CD4-positive, alpha-beta T cell (primary cell): Measurements from ENCODE around the gene TRIM10. TPM values are rescaled to one million over a fixed set of nuclear protein-coding genes. Genes with fewer than 3 reads are reported as not detected.

ENCODE experiments used
- ATAC-seq: fragments of 200-7000 bp; cut with Tn5 transposase; one replicate; pipeline ENCODE4 v1.10.0; 2022; ENCODE audit warnings: mild to moderate bottlenecking; ENCODE audit not compliant: poor library complexity
- CTCF ChIA-PET: fragments of 350-600 bp; sonication (Branson Sonifier 250); formaldehyde crosslinking; loops from one replicate; lab custom pipeline; 2021; ENCODE audit warnings: antibody characterized with exemption, inconsistent platforms; lab: Charles Lee
- POLR2A ChIA-PET: fragments of 350-600 bp; sonication (Branson Sonifier 250); formaldehyde crosslinking; loops from one replicate; lab custom pipeline; 2021; ENCODE audit warnings: antibody characterized with exemption, inconsistent platforms; lab: Charles Lee
- DNase-seq, 14 experiments: peaks; one replicate each; pipeline ENCODE4 v3.0.0-alpha.2; 2013 to 2020; ENCODE audit warnings: mixed read lengths in 2 of 14
- H3K27ac ChIP-seq, 2 donors: one replicate each; pipeline versions ENCODE4 v1.5.1 to v1.7.0; 2013; ENCODE audit warnings: low read length in 2 of 2, low read depth in 1 of 2, mild to moderate bottlenecking in 1 of 2
- H3K27me3 ChIP-seq, 2 experiments: 1 replicate in 1 of 2; 2 replicates in 1 of 2; pipeline versions ENCODE4 v1.6.1 to v1.7.0; 2013; ENCODE audit warnings: low read length in 2 of 2, control low read depth in 1 of 2, mild to moderate bottlenecking in 1 of 2, moderate library complexity in 1 of 2; ENCODE audit not compliant: insufficient read depth in 2 of 2, control insufficient read depth in 1 of 2
- H3K36me3 ChIP-seq: one replicate; pipeline ENCODE4 v1.6.1; 2013; ENCODE audit warnings: low read length, control low read depth; ENCODE audit not compliant: insufficient read depth
- H3K4me1 ChIP-seq: one replicate; pipeline ENCODE4 v1.6.1; 2013; ENCODE audit warnings: low read length, control low read depth; ENCODE audit not compliant: insufficient read depth
- H3K4me3 ChIP-seq: one replicate; pipeline ENCODE4 v1.5.1; 2013; ENCODE audit warnings: mild to moderate bottlenecking, low read length, moderate library complexity
- H3K9me3 ChIP-seq, 2 experiments: 1 replicate in 1 of 2; 2 replicates in 1 of 2; pipeline versions ENCODE4 v1.6.1 to v1.7.0; 2013; ENCODE audit warnings: low read length in 2 of 2, mild to moderate bottlenecking in 2 of 2, control low read depth in 1 of 2, moderate library complexity in 1 of 2; ENCODE audit not compliant: control insufficient read depth in 1 of 2, insufficient read depth in 1 of 2
- H3K27ac Mint-ChIP-seq: one replicate; pipeline ENCODE4 v1.8.0; 2020; ENCODE audit warnings: mixed read lengths
- H3K27me3 Mint-ChIP-seq: one replicate; pipeline ENCODE4 v1.8.0; 2021; ENCODE audit warnings: mixed read lengths
- H3K36me3 Mint-ChIP-seq: one replicate; pipeline ENCODE4 v1.8.0; 2021; ENCODE audit warnings: low read depth, mixed read lengths
- H3K4me1 Mint-ChIP-seq: one replicate; pipeline ENCODE4 v1.8.0; 2021; ENCODE audit warnings: low read depth, mixed read lengths
- H3K4me3 Mint-ChIP-seq: one replicate; pipeline ENCODE4 v1.8.0; 2020; ENCODE audit warnings: mild to moderate bottlenecking, mixed read lengths
- H3K9me3 Mint-ChIP-seq: one replicate; pipeline ENCODE4 v1.8.0; 2020; ENCODE audit warnings: mixed read lengths
- intact Hi-C, 2 experiments: fragments of 100-400 bp; cut with DNase I in 1 of 2; cut with micrococcal nuclease in 1 of 2; formaldehyde crosslinking; loops; one replicate each; pipeline versions ENCODE4 v1.15.1 to v1.9.0; 2023 to 2025; cut with DNase I, micrococcal nuclease
- total RNA-seq, 174 experiments: library from RNA in 2 of 174; stranded (reverse) in 2 of 174; gene quantifications; one replicate each; pipeline ENCODE4 v1.2.3 and lab custom pipeline; 2021 to 2026
- TF ChIP-seq, protein P1 (sequence below): fragments of 200-600 bp; IDR thresholded peaks from one replicate; pipeline ENCODE4 v1.8.0; 2022; ENCODE audit warnings: antibody characterized with exemption, mild to moderate bottlenecking

TRIM10 gene
- total RNA-seq, 2 experiments from 2014 or later: not detected

DNA sequence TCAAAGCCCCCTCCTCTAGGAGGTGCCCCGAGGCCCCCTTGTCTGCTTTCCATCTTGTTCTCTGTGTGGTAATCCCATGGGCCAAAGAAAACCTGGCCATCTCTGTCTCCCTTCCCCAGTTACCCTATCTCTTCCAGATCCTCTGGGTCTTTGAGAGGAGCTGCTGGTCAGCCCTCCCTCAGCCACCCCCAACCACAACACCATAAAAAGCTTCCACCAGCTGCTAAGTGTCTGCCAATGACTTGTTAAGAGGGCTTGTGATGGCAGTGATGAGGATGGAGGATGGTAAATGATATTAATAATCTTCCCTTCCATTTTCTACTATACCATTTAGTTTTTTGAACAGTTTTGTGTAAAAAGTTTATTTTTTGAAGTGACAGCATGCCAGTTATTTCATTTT, 34.9 kb upstream of the TRIM10 start:
- no peaks in the 10 kb centered on the region for H3K9me3 ChIP-seq
- H3K27ac ChIP-seq: no peak overlapping the region
- POLR2A ChIA-PET: interaction anchor here (2.0 kb wide), 1 partner anchor 17 kb away, joined by 10 read pairs; the partner anchor contains the start of gene TRIM26
- no peaks in the 10 kb centered on the region for H3K27me3 Mint-ChIP-seq
- TF ChIP-seq, protein P1, sequence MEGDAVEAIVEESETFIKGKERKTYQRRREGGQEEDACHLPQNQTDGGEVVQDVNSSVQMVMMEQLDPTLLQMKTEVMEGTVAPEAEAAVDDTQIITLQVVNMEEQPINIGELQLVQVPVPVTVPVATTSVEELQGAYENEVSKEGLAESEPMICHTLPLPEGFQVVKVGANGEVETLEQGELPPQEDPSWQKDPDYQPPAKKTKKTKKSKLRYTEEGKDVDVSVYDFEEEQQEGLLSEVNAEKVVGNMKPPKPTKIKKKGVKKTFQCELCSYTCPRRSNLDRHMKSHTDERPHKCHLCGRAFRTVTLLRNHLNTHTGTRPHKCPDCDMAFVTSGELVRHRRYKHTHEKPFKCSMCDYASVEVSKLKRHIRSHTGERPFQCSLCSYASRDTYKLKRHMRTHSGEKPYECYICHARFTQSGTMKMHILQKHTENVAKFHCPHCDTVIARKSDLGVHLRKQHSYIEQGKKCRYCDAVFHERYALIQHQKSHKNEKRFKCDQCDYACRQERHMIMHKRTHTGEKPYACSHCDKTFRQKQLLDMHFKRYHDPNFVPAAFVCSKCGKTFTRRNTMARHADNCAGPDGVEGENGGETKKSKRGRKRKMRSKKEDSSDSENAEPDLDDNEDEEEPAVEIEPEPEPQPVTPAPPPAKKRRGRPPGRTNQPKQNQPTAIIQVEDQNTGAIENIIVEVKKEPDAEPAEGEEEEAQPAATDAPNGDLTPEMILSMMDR: no peak
- CTCF ChIA-PET: no interaction called here
- H3K4me3 Mint-ChIP-seq: no peak overlapping the region
- H3K4me3 ChIP-seq: no peak overlapping the region
- no peak for DNase-seq
- H3K36me3 Mint-ChIP-seq: peaks cover 94% of the 10 kb centered on the region
- no peak for ATAC-seq
- H3K4me1 ChIP-seq: peaks cover 2% of the 10 kb centered on the region
- intact Hi-C loops: no loop called here
- peaks cover 10% of the 10 kb centered on the region for H3K4me1 Mint-ChIP-seq
- no peak overlapping the region for H3K27ac Mint-ChIP-seq
- no peaks in the 10 kb centered on the region for H3K9me3 Mint-ChIP-seq
- H3K27me3 ChIP-seq: no peaks in the 10 kb centered on the region
- peaks cover 77% of the 10 kb centered on the region for H3K36me3 ChIP-seq

DNA sequence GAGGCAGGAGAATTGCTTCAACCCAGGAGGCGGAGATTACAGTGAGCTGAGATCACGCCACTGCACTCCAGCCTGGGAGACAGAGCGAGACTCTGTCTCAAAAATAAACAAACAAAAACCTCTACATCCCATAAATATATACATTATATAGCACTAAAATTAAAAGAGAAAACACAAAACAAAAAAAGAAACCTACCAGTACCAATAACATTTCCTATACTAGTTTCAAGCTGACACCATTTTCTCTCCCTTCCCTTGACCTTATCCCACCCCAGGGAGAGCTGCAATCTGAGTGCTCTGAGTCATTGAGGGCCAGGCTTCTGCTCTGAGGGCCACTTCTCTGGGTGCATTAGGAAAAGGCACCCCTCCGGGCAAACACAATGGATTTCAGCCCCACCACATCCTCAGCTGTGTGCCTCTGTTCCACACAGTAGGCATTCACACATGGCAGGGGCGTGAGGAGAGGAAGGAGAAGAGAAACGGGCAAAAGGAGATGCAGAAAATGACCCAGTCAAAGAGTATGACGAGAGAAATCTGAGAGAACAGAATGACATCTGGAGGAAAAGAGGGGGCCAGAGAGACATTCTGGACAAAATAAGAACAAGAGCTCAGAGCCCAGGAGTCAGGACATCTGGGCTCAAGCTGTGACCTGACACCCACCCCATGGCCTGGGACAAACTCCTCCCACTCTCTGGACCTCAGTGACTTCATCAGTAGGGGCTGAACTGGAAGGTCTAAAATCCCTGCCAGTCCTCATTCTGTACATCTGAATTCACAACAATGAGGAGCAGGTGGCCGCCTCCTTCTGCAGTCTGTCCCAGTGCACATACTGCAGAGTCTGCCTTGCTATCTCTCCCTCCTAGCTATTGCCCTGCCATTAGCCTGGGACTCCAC, 34.0 kb upstream of the TRIM10 start:
- Mint-ChIP-seq H3K27ac (no peak overlapping the region), H3K4me3 (no peak overlapping the region), H3K9me3 (no peaks in the 10 kb centered on the region), H3K36me3 (peaks cover 94% of the 10 kb centered on the region), H3K27me3 (no peaks in the 10 kb centered on the region), H3K4me1 (peaks cover 3% of the 10 kb centered on the region)
- Histone ChIP-seq H3K4me1 (no peaks in the 10 kb centered on the region), H3K36me3 (peaks cover 77% of the 10 kb centered on the region), H3K9me3 (no peaks in the 10 kb centered on the region), H3K27me3 (no peaks in the 10 kb centered on the region), H3K4me3 (no peak overlapping the region), H3K27ac (peak overlapping the region in 1 of 2 donors; percentile 7)
- no peak for ATAC-seq
- ChIA-PET CTCF (no interaction called here), POLR2A (interaction anchor here (1.2 kb wide), 1 partner anchor 18 kb away, joined by 4 read pairs; the partner anchor contains the start of gene TRIM26)
- TF ChIP-seq, protein P1: no peak
- no peak for DNase-seq
- intact Hi-C loops: no loop called here

DNA sequence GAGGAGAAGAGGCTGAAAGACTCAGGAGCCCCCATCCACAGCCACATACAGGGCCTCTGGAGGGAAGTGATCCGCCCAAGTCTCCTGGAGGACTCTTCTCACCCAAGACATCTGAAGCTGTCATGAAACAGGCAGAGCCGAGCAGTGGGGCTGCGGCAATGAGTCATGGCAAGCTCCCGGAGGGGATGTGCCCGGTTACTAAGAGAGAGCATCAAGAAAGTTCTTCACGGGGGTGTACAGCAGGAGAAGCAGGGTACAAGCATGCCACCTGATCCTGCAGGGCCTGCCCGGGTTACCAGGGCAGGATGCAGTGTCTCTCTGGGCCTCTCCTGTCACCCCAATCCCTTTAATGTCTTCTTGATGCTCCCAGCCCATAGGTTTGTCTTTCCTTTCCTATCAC, 31.1 kb upstream of the TRIM10 start:
- CTCF ChIA-PET: no interaction called here
- POLR2A ChIA-PET: interaction anchor here (1.0 kb wide), 1 partner anchor 21 kb away, joined by 3 read pairs; the partner anchor contains the start of gene TRIM26

More for the DNA sequence above, 31.1 kb upstream of the TRIM10 start:
- Histone ChIP-seq H3K4me1 (no peaks in the 10 kb centered on the region), H3K27me3 (no peaks in the 10 kb centered on the region), H3K4me3 (no peak overlapping the region), H3K9me3 (no peaks in the 10 kb centered on the region), H3K36me3 (peaks cover 75% of the 10 kb centered on the region), H3K27ac (no peak overlapping the region)
- intact Hi-C loops: no loop called here
- Mint-ChIP-seq H3K4me1 (no peaks in the 10 kb centered on the region), H3K4me3 (no peak overlapping the region), H3K27ac (no peak overlapping the region), H3K36me3 (peaks cover 92% of the 10 kb centered on the region), H3K27me3 (no peaks in the 10 kb centered on the region), H3K9me3 (no peaks in the 10 kb centered on the region)
- ATAC-seq (no peak), DNase-seq (no peak)
- TF ChIP-seq, protein P1: no peak
